Measurements from ENCODE around the gene MYO1H.

- no peak for TF ChIP-seq CTCF (IDR thresholded peaks at IDR 0.05)
- TF ChIP-seq POLR2AphosphoS5 (IDR thresholded peaks at IDR 0.05): no peak
- no peak for TF ChIP-seq EP300 (IDR thresholded peaks at IDR 0.05; ENCODE audit: low read depth)
- TF ChIP-seq POLR2A (IDR thresholded peaks at IDR 0.05): no peak
Measured at GRCh38 chr12:109305547-109305946, 42.2 kb upstream of the MYO1H start.
